Vagina (tissue), 2 donors: ENCODE measurements around the gene MT4.

Experiments
- CTCF ChIP-seq, 3 experiments: fragments of 450-650 bp in 2 of 3; fragments of 200-600 bp in 1 of 3; sonication (generic) in 1 of 3; IDR thresholded peaks; one replicate each; pipeline ENCODE4 v1.5.1; 2017 to 2019; ENCODE audit warnings: antibody characterized with exemption in 3 of 3, mild to moderate bottlenecking in 2 of 3, moderate library complexity in 2 of 3
- POLR2AphosphoS5 ChIP-seq, 2 donors: sonication (generic); formaldehyde crosslinking; IDR thresholded peaks; one replicate each; pipeline ENCODE4 v1.9.0; 2017; ENCODE audit warnings: antibody characterized with exemption in 2 of 2, mild to moderate bottlenecking in 2 of 2, low read depth in 1 of 2; ENCODE audit not compliant: insufficient read depth in 1 of 2

DNA sequence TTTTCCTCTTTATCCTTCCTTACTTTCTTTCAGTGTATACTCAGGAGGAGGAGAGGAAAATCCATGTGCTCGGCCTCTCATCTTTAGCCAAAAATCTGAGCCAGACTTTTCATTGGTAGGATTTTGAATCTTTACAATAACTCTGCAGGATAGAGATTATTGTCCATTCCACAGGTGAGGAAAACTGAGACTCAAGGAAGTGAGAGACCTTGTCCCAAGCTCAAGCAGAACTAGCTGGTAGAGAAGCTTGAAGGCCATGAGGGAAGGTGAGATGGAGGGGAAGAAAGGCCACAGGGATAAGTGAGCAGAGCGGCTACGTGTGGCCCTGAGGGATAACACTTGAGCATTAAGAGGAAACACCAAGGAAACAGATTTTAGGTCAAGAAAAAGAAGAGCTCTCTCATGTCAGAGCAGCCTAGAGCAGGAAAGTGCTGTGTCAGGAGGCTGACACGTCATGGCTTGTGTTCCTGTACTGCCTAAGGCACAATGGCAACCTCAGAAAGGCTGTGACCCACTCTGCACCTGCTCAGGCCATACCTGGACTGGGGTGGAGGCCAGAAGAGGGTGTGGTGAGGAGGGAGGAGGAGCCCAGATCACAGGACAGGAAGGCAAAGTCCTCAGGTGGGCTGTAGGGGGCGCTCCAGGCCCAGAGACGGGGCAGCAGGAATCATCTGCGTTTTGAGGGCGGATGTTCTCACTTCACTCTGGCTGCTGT is 11.9 kb downstream of the MT4 start:
- TF ChIP-seq CTCF (IDR thresholded peaks at IDR 0.05): peak; percentile 67 to 84 (median 68)
- peak in 1 of 2 donors; percentile 48 for TF ChIP-seq POLR2AphosphoS5 (IDR thresholded peaks at IDR 0.05; ENCODE audit: insufficient read depth in 1 of 2, low read depth in 1 of 2)
